Smooth muscle cell (in vitro differentiated cells): ENCODE measurements around the gene PAK4. TPM values are rescaled to one million over a fixed set of nuclear protein-coding genes. Genes with fewer than 3 reads are reported as not detected.

Experiments used
- DNase-seq: peaks from one replicate; lab custom pipeline; 2025; ENCODE audit not compliant: unreplicated experiment; lab: John Stamatoyannopoulos, UW
- H2AFZ ChIP-seq: fragments of 200-600 bp; sonication (generic); 2 replicates; pipeline ENCODE4 v1.6.0; 2016; ENCODE audit warnings: antibody characterized with exemption, low read depth, mild to moderate bottlenecking
- H3F3A ChIP-seq: fragments of 200-600 bp; sonication (generic); 2 replicates; pipeline ENCODE4 v1.6.0; 2017; ENCODE audit warnings: antibody characterized with exemption, low read depth
- H3K27ac ChIP-seq: fragments of 200-600 bp; sonication (generic); 2 replicates; pipeline ENCODE4 v1.5.1; 2016; ENCODE audit warnings: low read depth, mild to moderate bottlenecking
- H3K27me3 ChIP-seq: fragments of 200-600 bp; sonication (generic); 2 replicates; pipeline ENCODE4 v1.6.1; 2016; ENCODE audit warnings: low read depth, mild to moderate bottlenecking
- H3K36me3 ChIP-seq: fragments of 200-600 bp; sonication (generic); 2 replicates; pipeline ENCODE4 v1.5.1; 2016; ENCODE audit warnings: low read depth
- H3K4me1 ChIP-seq: fragments of 200-600 bp; sonication (generic); 2 replicates; pipeline ENCODE4 v1.5.1; 2016; ENCODE audit warnings: low read depth
- H3K4me2 ChIP-seq: fragments of 200-600 bp; sonication (generic); 2 replicates; pipeline ENCODE4 v1.6.0; 2016; ENCODE audit warnings: mild to moderate bottlenecking
- H3K4me3 ChIP-seq: fragments of 200-600 bp; sonication (generic); 2 replicates; pipeline ENCODE4 v1.5.1; 2016; ENCODE audit warnings: mild to moderate bottlenecking
- H3K79me2 ChIP-seq: fragments of 200-600 bp; sonication (generic); 2 replicates; pipeline ENCODE4 v1.6.0; 2016; ENCODE audit warnings: low read depth, mild to moderate bottlenecking
- H3K9ac ChIP-seq: fragments of 200-600 bp; sonication (generic); 2 replicates; pipeline ENCODE4 v1.6.0; 2016; ENCODE audit warnings: low read depth
- H3K9me3 ChIP-seq: fragments of 200-600 bp; sonication (generic); replicated peaks from 2 replicates; pipeline ENCODE4 v1.5.1; 2016; ENCODE audit warnings: low read depth
- H4K20me1 ChIP-seq: fragments of 200-600 bp; sonication (generic); 2 replicates; pipeline ENCODE4 v1.6.0; 2016; ENCODE audit warnings: low read depth
- CTCF ChIP-seq: fragments of 200-600 bp; sonication (generic); IDR thresholded peaks from 2 replicates; pipeline ENCODE4 v1.5.1; 2017; ENCODE audit warnings: borderline replicate concordance, mild to moderate bottlenecking, antibody characterized with exemption; ENCODE audit not compliant: insufficient read depth, poor library complexity, severe bottlenecking
- WGBS: methylation state at CpG from one replicate; pipeline ENCODE4 v1.1.7; 2016; ENCODE audit warnings: low lambda C conversion rate; 5-methylcytosine and 5-hydroxymethylcytosine counted together
- polyA plus RNA-seq: library from polyadenylated mRNA; unstranded; fragments of >200 nt; fragmentation: Nextera tagmentation; extraction: Ambion mirVana; gene quantifications from 2 replicates; pipeline ENCODE4 v1.2.1, GENCODE V29; 2016
- total RNA-seq: library from RNA; depleted of rRNA; stranded (reverse); fragments of >200 nt; gene quantifications from 2 replicates; pipeline ENCODE4 v1.2.3, GENCODE V29; 2014

PAK4 gene
- total and polyA plus RNA-seq, 2 experiments from 2014 or later, result 11.8 to 19.1 TPM

GRCh38 chr19:39165857-39166256, 40.3 kb downstream of the PAK4 start:
- no peak overlapping the region for H3K4me2 ChIP-seq
- DNase-seq, result no peak
- no peaks in the 10 kb centered on the region for H3K27me3 ChIP-seq
- H2AFZ ChIP-seq, result no peak overlapping the region
- H3K36me3 ChIP-seq, result no peaks in the 10 kb centered on the region
- H4K20me1 ChIP-seq, result peaks cover 89% of the 10 kb centered on the region
- no peaks in the 10 kb centered on the region for H3K9me3 ChIP-seq
- H3K4me1 ChIP-seq, result peaks cover 4% of the 10 kb centered on the region
- no peaks in the 10 kb centered on the region for H3F3A ChIP-seq
- TF ChIP-seq CTCF, result no peak
- peaks cover 27% of the 10 kb centered on the region for H3K79me2 ChIP-seq
- no peak overlapping the region for H3K9ac ChIP-seq
- no peak overlapping the region for H3K4me3 ChIP-seq
- WGBS, result 94% methylated on average over 7 of the region's 7 CpGs
- no peak overlapping the region for H3K27ac ChIP-seq

- no peak overlapping the region for H2AFZ ChIP-seq
- no peak overlapping the region for H3K27ac ChIP-seq
- H3K36me3 ChIP-seq, result no peaks in the 10 kb centered on the region
- no peak overlapping the region for H3K9ac ChIP-seq
- H3K4me2 ChIP-seq, result no peak overlapping the region
- H3K27me3 ChIP-seq, result no peaks in the 10 kb centered on the region
- H3K4me1 ChIP-seq, result peaks cover 4% of the 10 kb centered on the region
- 83% methylated on average over 17 of the region's 24 CpGs for WGBS
- H3K9me3 ChIP-seq, result no peaks in the 10 kb centered on the region
- TF ChIP-seq CTCF, result no peak
- H3K79me2 ChIP-seq, result peaks cover 22% of the 10 kb centered on the region
- DNase-seq, result no peak
- H3K4me3 ChIP-seq, result no peak overlapping the region
- H4K20me1 ChIP-seq, result peaks cover 86% of the 10 kb centered on the region
- no peaks in the 10 kb centered on the region for H3F3A ChIP-seq
Observed at GRCh38 chr19:39166571-39167391, 41.2 kb downstream of the PAK4 start.

- H3K79me2 ChIP-seq, result peaks cover 13% of the 10 kb centered on the region
Observed at GRCh38 chr19:39167461-39168257, 42.1 kb downstream of the PAK4 start.

More at GRCh38 chr19:39167461-39168257, 42.1 kb downstream of the PAK4 start:
- Histone ChIP-seq H3K36me3 (no peaks in the 10 kb centered on the region), H3K27ac (no peak overlapping the region), H3K9ac (no peak overlapping the region), H3K27me3 (no peaks in the 10 kb centered on the region), H3K4me2 (no peak overlapping the region), H3K4me1 (peaks cover 4% of the 10 kb centered on the region), H3K9me3 (no peaks in the 10 kb centered on the region), H4K20me1 (peaks cover 80% of the 10 kb centered on the region), H2AFZ (no peak overlapping the region), H3F3A (no peaks in the 10 kb centered on the region), H3K4me3 (no peak overlapping the region)
- DNase-seq, result no peak
- WGBS, result 71% methylated on average over 23 of the region's 25 CpGs
- no peak for TF ChIP-seq CTCF
